NCI-H82 treated with DMSO at 0.1 percent for 48 hours (cell line): ENCODE measurements around the gene ATP13A5.
A peak's percentile ranks its signal among the peaks of the same experiment; 100 is the strongest.

Source experiments
- DNase-seq: peaks from one replicate; lab custom pipeline; 2025; ENCODE audit not compliant: unreplicated experiment; lab: John Stamatoyannopoulos, UW

ATP13A5 gene

DNA sequence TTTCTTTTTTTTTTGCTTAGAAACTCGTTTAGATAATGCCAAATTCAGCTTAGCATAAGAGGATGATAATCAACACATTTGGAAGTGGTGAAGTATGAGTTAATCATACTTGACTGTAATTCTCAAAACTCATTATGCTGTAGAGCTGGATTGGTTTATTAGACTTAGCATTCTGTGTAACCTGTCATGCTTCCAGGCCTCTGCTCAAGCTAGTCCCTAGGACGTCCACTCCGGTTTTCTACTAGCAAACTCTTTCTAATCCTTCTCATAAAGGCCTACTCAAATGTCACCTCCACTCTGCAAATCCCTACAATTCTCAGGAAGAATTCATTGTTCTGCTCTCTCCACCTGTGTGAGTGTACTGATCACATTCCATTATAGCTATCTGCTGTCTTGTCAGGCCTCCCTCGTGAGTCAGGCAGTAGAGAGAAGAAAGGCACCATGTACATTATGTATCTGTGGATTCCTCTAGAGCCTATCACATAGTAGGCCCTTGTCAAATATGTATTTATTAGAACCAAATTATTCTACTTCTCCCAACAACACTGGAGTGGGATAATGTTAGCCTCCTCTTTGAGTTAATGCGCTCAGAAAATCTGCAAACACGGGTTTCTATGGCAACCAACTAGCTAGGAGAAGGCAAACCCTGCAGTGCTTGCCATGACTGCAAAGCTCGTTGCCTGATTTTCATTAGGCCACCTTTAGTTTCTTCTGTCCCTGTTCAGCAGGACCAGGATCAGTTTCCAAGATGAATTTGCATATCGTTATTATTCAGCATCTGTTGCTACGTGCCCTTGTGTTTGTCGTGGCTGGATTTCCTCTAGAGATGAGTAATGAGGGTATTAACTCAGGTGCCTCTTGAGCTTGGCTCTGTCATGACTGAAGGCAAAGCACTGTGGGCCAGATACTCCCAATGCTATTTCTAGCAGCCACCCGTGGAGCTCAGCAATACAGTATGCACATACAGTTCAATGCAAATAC is 30.7 kb downstream of the ATP13A5 start:
- DNase-seq = peak; percentile 30

DNA sequence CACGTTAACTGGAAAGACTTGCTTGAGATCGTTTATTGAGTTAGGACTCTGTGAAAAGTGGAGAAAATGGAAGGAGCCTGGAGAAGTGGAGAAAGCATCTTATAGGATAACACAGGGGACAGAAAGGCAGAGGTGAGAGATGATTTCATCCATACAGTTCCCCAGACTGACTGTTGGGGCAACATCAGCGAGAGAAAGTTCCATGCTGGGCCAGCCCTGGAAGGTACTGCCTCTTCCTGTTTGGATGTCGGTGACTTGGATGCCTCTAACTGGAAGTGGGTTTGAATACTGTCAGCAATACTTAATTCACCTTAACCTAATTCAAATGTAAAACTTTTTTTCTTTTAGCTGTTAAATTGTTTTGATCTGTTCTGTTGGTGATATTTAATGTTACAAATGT is 32.3 kb downstream of the ATP13A5 start:
- DNase-seq = no peak

DNA sequence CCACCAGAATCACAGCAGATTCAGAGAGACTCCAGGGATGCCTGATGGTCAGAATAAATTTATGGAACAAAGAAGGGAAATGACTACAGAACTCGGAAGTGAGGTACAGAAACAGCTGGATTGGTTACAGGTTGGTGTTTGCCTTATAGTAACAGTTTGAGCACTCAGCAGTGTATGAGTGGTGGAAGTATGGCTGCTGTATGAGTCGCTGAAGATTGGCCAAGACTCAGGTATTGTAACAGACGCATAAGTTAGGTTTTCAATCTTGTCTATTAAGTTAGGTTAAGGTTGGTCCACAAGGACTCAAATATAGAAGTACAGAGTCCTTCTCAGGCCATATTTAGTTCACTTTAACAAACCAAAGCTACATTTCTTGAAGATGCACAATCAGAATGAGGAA is 33.1 kb downstream of the ATP13A5 start:
- no peak for DNase-seq

DNA sequence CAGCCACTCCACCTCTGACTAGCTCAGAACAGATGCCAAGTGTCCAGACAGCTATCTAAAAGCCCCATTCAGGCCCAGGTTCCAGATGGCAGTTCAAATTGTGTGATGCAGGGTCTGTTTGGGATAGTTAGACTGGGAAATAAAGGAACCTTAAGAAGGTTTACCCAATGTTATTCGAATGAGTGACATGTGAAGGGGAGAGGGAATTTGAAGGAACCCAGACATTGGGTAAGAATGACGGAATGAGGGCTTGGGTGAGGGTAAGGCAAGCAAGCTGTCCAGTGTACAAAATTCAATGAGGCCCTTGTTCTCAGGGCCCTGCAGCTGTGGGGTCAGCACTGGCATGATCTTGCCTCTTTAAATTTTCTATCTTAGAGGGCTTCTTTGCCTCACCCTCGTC is 34.1 kb downstream of the ATP13A5 start:
- no peak for DNase-seq

DNA sequence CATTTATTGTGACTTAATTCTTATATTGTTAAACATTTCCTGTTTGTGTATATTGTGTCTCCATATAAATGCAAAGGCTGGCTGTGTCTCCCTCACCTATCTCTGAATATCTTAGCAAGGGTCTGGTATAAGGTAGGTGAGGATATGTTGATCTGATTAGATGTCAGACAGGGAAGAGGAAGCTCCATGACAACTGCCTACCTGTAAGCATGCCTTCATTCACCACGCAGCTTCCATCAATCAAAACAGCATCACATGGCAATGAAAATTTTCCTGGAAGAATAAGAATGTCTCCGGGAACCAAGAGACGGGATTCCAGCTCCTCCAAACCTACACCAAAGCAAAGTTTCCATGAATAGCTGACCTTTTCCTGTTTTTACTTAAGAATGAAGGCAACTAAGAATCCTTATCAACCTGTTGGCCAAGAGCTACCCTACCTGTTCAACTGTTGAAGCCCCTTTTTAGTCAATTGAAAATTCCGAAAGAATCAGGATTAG is 34.8 kb downstream of the ATP13A5 start:
- DNase-seq = no peak

DNA sequence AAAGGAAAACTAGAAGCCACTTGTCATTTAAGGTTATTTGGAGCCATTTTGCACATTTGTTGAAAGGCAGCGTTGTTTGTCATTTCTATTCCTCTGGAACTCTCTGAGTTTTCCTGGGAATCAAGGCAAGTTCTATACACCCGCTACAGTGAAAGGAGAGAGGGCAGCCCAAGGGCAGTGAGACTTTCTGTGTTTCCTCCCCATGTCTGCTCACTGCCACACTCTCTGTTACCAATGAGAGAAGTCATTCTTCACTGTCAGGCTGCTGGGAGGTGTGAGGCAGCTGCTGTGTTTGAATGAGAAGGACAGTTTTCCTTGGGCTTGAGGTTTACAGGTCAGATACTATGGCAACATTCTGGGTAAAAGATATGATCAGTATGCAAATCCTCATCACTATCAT is 36.0 kb downstream of the ATP13A5 start:
- no peak for DNase-seq

DNA sequence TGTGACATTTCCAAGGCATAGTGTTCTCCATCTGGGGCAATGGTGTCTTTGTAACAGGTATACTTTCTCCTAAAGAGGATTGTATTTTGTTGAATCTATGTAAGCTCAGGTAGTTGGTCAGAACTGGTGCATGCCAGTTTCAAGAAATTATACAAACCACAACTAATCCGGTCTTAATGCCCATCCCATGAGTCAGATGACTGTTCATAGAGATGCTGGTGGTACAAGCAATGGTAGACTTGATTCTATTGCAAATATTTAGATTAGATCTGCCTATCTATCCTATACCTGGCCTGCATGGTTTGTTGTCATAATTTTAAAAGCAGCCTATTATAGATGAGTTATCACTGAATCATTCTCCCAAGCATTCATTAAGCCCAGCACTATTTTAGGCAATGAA is 43.5 kb downstream of the ATP13A5 start:
- DNase-seq = no peak

GRCh38 chr3:193333229-193333628 is 45.3 kb downstream of the ATP13A5 start:
- DNase-seq = no peak

- no peak for DNase-seq
These were observed 47.9 kb downstream of the ATP13A5 start for GRCh38 chr3:193330555-193331204.

- DNase-seq = peak; percentile 10
These were observed 60.8 kb downstream of the ATP13A5 start for GRCh38 chr3:193317682-193318300.

DNA sequence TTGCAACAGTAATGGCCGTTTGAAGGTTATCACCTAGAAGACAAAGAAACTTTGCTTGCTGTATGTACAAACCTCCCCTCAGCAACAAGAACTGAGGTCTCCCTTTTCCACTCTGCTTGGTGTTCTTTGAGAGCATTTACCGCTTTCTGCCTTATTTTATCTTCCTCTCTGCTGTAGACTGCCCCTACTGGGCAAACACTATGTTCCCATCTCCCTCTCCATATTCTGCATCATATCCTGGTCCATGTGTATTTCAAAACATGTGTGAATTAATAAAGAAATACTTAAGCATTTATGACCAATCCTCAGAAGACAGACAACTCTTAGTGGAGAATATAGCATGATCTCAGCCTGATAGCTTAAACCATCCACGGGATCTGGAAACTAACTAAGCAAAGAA is 64.4 kb downstream of the ATP13A5 start:
- DNase-seq = no peak

DNA sequence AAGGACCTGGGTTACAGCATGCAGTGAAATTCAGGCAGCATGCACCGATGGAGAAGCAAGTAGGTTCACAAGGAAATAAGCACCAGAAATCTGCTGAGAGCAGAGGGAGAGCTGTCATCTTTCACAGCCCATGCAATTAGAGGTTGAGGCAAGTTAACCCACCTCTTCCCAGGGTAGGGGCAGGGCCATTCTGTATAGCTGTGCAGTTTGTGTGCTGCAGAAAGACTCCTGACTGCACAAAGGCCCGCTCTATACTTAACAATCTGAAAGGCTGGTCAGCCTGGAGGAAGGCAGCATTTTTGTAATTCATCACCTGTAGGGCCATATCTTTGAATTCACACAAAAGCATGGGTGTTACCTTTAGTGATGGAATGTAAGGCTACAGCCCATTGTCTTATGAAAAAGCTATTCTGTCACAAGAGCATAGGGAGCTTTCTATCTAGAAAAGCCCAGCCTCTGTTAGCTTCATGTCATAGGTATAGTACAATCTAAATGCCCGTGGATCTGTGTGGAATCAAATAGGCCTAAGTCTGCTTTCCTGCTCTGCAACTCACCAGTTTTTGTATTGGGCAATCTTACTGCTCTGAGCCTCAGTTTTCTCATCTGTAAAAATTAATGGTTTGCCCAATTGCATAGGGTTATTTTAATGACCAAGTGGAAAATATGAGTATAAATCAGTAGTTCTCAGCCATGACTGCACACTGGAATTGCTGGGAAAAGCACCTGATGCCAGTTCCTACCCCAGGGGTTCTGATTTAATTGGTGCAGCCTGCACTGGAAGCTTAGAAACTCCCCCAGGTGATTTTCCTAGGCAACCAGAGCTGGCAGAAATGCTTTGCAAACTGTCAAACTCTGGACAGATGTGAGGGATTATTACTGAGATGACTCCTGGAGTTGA is 65.2 kb downstream of the ATP13A5 start:
- no peak for DNase-seq

DNA sequence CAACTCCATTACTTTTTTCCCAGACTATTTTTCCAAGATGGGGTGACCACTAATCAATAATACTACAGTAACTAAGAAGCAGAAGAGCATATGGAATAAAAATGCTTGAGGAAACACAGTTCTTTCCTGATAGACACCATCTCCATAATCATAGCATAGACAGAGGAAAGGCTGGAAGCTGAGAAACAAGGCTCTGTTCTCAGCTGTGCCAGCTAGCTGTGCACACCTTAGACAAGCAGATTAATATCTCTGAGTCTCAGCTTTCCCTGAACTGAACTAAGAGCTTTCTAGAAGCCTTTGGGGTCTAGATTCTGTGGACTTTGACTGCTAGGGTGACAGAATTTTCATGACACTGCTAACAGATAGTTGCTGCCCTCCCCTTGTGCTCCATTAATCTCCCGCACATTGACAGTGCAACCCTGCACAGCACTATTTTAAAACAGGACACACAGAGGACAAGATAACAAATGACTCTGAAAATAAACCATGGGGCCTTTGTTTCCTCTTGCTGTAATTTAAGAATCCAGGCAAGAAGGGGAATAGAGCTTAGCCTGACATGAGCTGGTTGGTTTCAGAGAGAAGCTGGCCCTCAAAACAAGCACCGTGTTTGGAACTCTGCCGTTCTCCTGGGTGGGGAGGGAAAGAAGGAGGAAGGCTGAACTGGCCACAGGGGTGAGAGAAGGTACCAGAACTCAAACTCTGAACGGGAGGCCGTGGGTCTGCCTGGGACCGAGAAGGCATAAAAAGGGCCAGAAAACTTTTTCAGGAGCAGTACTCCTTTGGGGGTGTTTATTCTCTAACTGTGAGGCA is 67.4 kb downstream of the ATP13A5 start:
- DNase-seq = no peak

- DNase-seq = no peak
These were observed 73.2 kb downstream of the ATP13A5 start for GRCh38 chr3:193305356-193305755.

DNA sequence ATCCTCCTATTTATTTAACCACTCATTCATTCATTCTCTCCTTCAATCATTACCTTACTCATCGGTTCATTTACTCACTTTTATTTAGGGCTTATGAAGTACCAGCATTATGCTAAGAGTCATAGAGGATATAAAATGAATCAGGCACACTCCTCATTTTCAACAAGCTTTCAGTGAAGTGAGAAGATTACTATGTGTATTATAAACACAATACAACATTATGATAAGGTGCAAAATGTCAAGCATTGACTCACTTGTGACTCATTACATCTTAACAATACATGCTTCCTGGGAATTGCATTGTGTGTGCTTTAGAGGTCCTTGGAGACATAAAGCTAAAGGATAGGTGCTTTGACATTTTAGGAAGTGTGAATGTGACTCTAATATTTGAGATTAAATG is 77.1 kb downstream of the ATP13A5 start:
- no peak for DNase-seq

GRCh38 chr3:193297421-193297820 is 81.1 kb downstream of the ATP13A5 start:
- no peak for DNase-seq

DNA sequence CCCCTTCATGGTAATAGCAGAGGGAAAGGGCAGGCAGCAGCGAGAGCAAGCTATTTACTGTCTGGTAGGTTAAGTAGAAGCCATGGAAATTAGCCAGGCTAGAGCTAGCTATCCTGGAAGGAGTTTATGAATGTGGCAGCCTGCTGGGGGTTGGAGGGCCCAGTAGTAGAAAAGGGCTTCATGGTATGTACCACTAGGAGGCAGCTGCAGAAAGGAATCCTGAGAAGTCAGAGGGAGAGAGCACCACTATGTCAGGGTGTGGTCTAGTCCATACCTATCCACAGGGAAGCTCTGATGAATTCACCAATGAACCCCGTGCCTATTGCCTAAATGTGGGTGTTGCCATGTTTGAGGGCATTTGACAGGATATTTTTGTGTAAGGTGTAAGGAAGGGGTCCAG is 82.6 kb downstream of the ATP13A5 start:
- DNase-seq = no peak

DNA sequence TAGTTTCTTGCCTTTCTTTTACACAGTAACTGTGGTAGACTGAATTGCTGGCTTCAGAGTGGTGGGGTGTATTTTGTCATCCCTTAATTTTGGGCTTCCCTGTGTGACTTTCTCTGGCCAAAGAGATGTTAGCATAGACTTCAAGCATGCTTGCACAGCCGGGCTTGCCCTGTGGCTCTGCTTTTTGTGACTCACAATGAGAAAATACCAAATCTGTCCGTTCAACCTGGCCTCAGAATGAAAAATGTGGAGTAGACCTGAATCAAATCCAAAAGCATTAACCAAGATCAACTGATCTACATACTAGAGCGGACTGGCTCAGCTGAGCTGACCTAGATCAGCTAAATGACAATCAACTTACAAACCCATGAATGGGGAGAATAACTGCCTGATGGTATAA is 86.2 kb downstream of the ATP13A5 start:
- no peak for DNase-seq

- no peak for DNase-seq
These were observed 107.3 kb downstream of the ATP13A5 start for GRCh38 chr3:193271101-193271840.
